Measurements from ENCODE around the gene CARS1. TPM values are rescaled to one million over a fixed set of nuclear protein-coding genes. Genes with fewer than 3 reads are reported as not detected.

CARS1 gene
- total and polyA plus RNA-seq, 2 of the 8 experiments (the other 6 are each of a cell fraction or from before 2014, with no cell fraction given) = 44.1 to 100 TPM

GRCh38 chr11:2998073-2998850, 59.0 kb downstream of the CARS1 start:
- no peaks in the 10 kb centered on the region for H3K9me3 ChIP-seq (ENCODE audit: insufficient read depth in 2 of 2, low read depth in 1 of 2, low read length in 1 of 2)
- H4K5ac ChIP-seq (ENCODE audit: insufficient read length, low read depth, low read length) = no peak overlapping the region
- H3K79me1 ChIP-seq (ENCODE audit: low read depth, low read length) = no peaks in the 10 kb centered on the region
- H3K14ac ChIP-seq (ENCODE audit: insufficient read length) = no peak overlapping the region
- H2BK12ac ChIP-seq (ENCODE audit: low read depth, low read length) = no peak overlapping the region
- H2BK5ac ChIP-seq (ENCODE audit: low read depth, low read length) = no peak overlapping the region
- H3K56ac ChIP-seq (replicated peaks; ENCODE audit: insufficient read length, low read depth, low read length) = no peak overlapping the region
- H3K36me3 ChIP-seq (ENCODE audit: control insufficient read depth in 2 of 4, insufficient read depth in 4 of 4, low read length in 3 of 4) = peaks cover 6 to 33% (median 22%) of the 10 kb centered on the region in 4 experiments; a peak in 6 of 8 replicates
- no peak overlapping the region for H3K4me3 ChIP-seq (ENCODE audit: extremely low read depth in 1 of 4, insufficient read depth in 2 of 4, low read depth in 3 of 4, low read length in 4 of 4)
- no peak for TF ChIP-seq BRCA1 (IDR thresholded peaks at IDR 0.05; ENCODE audit: low read depth, low read length)
- no peak for TF ChIP-seq TEAD4 (IDR thresholded peaks at IDR 0.05; ENCODE audit: low read depth, low read length)
- no peak for TF ChIP-seq GTF2F1 (IDR thresholded peaks at IDR 0.05; ENCODE audit: borderline replicate concordance, low read depth, low read length)
- no peak for TF ChIP-seq YY1 (IDR thresholded peaks at IDR 0.05; ENCODE audit: low read depth, low read length)
- TF ChIP-seq BCL11A (IDR thresholded peaks at IDR 0.05; ENCODE audit: low read depth in 2 of 2, low read length in 2 of 2) = no peak
- TF ChIP-seq ZNF274 (IDR thresholded peaks at IDR 0.05; ENCODE audit: borderline replicate concordance, extremely low read depth, low read length) = no peak
- no peak for TF ChIP-seq EZH2 (IDR thresholded peaks at IDR 0.05; ENCODE audit: low read depth, low read length, severe bottlenecking)
- no peak for TF ChIP-seq CBX5 (IDR thresholded peaks at IDR 0.05; ENCODE audit: low read depth, low read length)
- TF ChIP-seq SP2 (IDR thresholded peaks at IDR 0.05; ENCODE audit: low read length) = no peak
- TF ChIP-seq NANOG (IDR thresholded peaks at IDR 0.05; ENCODE audit: insufficient read depth, low read depth, low read length, poor library complexity, severe bottlenecking) = no peak
- no peak overlapping the region for H2AK5ac ChIP-seq (ENCODE audit: low read depth, low read length)
- ChIA-PET POLR2A (ENCODE audit: partially characterized antibody) (interaction anchor here (0.7 to 2.6 kb wide), 13 partner anchors 8 to 91 kb away, joined by 3 to 14 read pairs (median 4); no protein-coding TSS in a partner anchor), CTCF (ENCODE audit: partially characterized antibody) (interaction anchor here (0.5 to 3.3 kb wide), 7 partner anchors 9 to 1075 kb away, joined by 3 to 27 read pairs (median 4); no protein-coding TSS in a partner anchor)
- no peaks in the 10 kb centered on the region for H3K27me3 ChIP-seq (replicated peaks in 1 of 4; ENCODE audit: control insufficient read depth in 3 of 4, extremely low read depth in 1 of 4, insufficient read depth in 3 of 4, low read length in 3 of 4)
- H4K20me1 ChIP-seq (replicated peaks in 1 of 2; ENCODE audit: control insufficient read depth in 1 of 2, insufficient read depth in 2 of 2, low read length in 2 of 2) = peaks cover 4 to 7% of the 10 kb centered on the region in 2 experiments
- FAIRE-seq (no peak), DNase-seq (ENCODE audit: low read depth in 1 of 2, low spot score in 2 of 2) (no peak)
- no peak overlapping the region for H3K4me2 ChIP-seq (ENCODE audit: insufficient read depth in 1 of 2, low read depth in 2 of 2, low read length in 2 of 2)
- no peak overlapping the region for H2BK120ac ChIP-seq (replicated peaks; ENCODE audit: low read depth, low read length)
- no peak overlapping the region for H3K27ac ChIP-seq (ENCODE audit: low read depth, low read length)
- H3K23ac ChIP-seq (ENCODE audit: insufficient read length) = no peak overlapping the region
- H2AFZ ChIP-seq (ENCODE audit: low read length) = no peak overlapping the region
- no peak overlapping the region for H4K8ac ChIP-seq (ENCODE audit: extremely low read depth, insufficient read depth, low read length)
- no peak overlapping the region for H3K4ac ChIP-seq (replicated peaks; ENCODE audit: insufficient read length, low read depth, low read length)
- H2BK20ac ChIP-seq (ENCODE audit: low read length) = no peak overlapping the region
- WGBS, 2 experiments (ENCODE audit: extremely low coverage in 1 of 2, insufficient coverage in 1 of 2, insufficient read length in 1 of 2, insufficient replicate concordance in 2 of 2, low coverage in 1 of 2, low lambda C conversion rate in 2 of 2, missing lambda C conversion rate in 1 of 2) = 87% methylated on average over 6 of the region's 7 CpGs; no CpG with 5 or more reads in 1 of the 2 experiments
- peak overlapping the region; percentile 36 for H4K91ac ChIP-seq (replicated peaks; ENCODE audit: insufficient read length, low read length)
- no peak overlapping the region for H3K18ac ChIP-seq (ENCODE audit: extremely low read depth, low read length)
- H3K4me1 ChIP-seq (replicated peaks in 1 of 4; ENCODE audit: control insufficient read depth in 3 of 4, insufficient read depth in 4 of 4, low read length in 3 of 4) = peaks cover 0 to 3% (median 0%) of the 10 kb centered on the region in 4 experiments; a peak in 2 of 7 replicates
- H3K79me2 ChIP-seq (ENCODE audit: control insufficient read depth in 1 of 2, insufficient read depth in 2 of 2, low read length in 2 of 2) = no peaks in the 10 kb centered on the region
- H3K9ac ChIP-seq (replicated peaks in 1 of 4; ENCODE audit: extremely low read depth in 1 of 4, low read depth in 3 of 4, low read length in 3 of 4) = no peak overlapping the region
- no peaks in the 10 kb centered on the region for H3K23me2 ChIP-seq (ENCODE audit: low read depth, low read length)
- no peak overlapping the region for H2BK15ac ChIP-seq (ENCODE audit: low read length)
